Stimulated activated CD8-positive, alpha-beta memory T cell treated with anti-CD3 and anti-CD28 coated beads, Interleukin-15, amount 100 ng/mL, for 48 hours (primary cell): ENCODE measurements around the gene CEACAM4.
A peak's percentile ranks its signal among the peaks of the same experiment; 100 is the strongest.

Experiments used
- DNase-seq, 2 donors: peaks; one replicate each; pipeline ENCODE4 v3.0.0-alpha.2; 2020; ENCODE audit warnings: low read depth in 2 of 2

CEACAM4 gene

DNA sequence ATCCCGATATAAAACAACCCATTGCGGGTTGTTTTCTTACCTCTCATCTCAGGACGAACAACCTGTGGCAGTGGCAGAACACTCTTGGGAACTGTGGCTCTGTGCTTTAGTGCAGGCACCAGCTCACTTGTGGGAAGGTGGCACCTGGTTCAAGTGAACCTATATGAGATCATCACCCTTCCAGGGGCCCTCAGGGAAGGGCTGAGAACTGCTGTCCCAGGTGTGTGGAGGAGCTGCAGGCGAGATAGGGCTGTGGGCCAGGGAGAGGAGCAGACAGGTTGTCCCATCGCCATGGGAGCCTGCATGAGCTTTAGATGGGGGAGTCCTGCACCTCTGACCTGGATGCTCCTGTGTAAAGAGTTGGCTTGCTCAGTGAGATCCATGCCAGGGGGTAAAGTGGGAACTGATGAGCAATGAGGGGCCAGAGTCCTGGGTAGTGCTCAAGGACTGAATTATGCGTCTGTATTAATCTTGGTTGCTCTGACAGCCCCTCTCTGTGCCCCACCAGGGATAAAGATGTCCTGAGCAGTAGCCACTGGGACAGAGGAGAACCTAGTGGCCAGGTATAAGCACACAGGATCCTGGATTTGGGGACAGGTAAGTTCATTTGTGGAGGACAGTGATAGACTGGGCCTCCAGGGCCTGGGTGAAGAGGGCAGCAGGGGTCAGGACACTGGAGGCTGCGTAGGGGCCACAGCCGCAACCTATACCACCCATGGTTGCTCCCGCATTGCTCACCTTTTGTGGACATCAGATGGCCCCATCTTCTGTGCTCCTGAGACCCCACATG is 8.7 kb downstream of the CEACAM4 start:
- no peak for DNase-seq

DNA sequence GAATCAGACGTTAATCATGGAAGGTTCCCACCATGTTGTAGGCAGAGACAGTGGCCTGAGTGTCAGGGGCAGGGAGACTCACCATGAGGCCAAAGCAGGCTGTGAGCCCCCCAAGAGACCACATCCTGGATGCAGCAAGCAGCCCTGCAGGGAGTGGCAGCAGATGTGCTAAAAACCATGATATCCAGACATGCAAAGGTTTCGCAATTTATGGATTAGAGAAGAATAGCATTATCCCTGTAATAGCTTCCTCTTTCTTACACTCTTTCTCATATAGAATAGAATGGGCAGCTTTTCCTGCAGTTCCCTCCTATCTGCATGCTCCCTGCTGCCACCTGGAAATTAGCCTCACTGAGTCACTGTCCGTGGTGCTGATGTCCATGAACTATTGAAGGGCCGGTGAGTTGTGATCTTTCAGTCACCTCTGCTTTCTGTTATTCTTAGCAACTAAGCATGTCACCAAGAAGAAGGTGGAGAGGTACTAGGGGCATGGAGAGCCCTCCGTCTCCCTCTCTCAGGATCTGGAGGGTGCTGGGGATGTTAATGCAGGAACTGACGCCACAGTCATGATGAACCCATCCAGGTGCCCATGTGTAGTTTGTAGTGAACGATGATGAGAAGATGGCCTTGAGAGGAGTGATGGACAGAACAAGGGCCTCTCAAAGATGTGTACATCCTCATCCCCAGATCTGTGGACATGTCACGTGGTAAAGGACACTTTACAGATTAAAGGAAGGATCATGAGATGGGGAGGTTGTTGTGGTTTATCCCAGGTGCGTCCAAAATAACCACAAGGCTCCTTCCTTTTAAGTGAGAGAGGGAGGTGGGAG is 9.9 kb downstream of the CEACAM4 start:
- no peak for DNase-seq

DNA sequence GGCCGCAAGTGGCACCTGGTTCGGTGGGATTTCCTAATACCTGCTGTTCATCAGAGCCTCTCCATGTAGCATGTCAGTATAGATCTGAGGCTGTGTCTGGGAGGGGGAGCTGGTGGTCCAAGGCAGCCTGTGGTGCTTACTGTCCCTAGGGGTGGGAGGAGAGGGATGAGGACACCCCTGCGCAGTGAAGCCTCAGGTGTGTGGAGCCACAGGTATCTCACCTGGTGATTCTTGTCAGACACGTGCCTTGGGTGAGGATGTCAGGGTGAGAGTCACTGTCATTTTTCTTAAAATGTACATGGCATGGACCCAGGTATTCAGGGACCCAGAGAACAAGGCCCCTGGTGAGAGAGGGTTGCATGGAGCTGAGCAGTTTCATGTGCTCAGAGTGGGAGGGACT is 11.7 kb downstream of the CEACAM4 start:
- DNase-seq = no peak

DNA sequence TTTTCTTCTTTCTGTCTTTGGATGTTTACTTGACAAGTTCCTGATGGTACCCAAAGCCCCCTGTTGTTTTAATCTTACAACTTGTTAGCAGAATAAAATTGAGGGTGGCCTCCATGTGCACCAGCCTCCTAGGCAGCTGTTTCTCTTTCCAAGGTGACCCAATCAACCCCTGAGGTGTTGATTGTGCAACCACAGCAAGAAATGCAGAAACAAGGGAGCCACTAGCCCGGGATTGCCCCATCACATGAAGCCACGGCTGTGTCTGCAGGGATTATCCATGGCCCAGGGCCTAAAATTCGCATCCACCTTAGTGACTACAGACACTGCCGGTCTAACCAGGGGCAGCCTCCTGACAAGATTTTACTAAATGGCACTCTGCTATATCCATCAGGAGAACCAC is 14.4 kb downstream of the CEACAM4 start:
- no peak for DNase-seq

DNA sequence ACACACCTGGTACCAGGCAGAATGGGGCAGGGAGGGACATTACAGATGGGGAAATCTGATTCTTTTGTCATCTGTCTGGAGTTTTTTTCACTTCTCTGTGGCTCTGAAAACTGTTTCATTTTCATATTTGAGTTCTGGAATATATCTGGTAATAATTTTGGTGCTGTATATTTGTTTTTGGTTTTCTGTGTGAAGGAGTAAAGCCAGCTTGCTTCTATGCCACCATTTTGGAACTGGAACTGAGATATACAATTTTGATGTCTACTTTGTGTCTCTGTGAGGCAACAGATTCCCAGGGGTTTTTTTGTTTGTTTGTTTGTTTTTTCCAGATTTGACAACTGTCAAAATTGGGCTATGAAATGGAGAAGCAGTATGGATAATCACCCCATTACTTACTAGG is 16.1 kb downstream of the CEACAM4 start:
- no peak for DNase-seq

DNA sequence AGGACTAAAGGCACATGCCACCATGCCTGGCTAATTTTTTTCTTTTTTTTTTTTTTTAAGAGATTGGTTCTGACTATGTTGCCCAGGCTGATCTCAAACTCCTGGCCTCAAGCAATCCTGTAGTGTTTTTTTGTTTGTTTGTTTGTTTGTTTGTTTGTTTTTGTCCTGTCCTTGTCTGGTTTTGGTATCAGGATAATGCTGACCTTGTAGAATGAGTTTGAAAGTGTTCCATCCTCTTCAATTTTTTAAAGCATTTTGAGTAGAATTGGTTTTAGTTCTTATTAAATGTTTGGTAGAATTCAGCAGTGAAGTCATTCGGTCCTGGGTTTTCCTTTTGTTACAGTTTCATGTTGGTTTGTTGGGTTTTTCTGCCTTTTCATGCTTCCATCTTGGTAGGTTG is 19.2 kb downstream of the CEACAM4 start:
- no peak for DNase-seq

DNA sequence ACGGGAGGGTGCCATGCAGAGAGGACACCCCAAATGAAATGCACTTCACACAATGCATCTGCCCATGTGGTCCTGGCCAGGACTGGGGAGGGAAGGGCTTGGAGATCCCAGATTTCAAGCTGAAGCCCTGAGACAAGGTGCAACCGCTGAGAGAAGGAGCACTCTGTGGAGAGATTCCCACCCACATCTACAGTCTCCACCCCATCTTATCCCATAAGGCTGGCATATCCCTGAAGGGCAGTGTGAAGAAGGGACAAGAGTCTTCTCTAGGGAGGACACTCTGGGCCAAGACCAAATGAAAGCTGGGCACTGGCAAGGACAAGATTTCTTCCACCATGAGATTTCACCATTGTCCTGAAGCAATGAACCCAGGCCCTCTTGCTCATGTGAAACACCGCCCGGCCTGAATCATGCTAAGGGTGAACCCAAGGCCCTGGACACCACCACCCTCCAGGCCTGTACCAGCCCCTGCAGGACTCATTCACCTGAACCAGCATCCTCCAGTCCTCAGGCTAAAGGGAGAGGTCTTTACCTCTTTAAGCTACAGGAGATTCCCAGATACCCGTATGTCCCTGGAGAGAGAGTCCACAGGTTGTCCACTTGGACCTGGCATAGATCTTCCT is 20.5 kb downstream of the CEACAM4 start:
- DNase-seq = no peak

DNA sequence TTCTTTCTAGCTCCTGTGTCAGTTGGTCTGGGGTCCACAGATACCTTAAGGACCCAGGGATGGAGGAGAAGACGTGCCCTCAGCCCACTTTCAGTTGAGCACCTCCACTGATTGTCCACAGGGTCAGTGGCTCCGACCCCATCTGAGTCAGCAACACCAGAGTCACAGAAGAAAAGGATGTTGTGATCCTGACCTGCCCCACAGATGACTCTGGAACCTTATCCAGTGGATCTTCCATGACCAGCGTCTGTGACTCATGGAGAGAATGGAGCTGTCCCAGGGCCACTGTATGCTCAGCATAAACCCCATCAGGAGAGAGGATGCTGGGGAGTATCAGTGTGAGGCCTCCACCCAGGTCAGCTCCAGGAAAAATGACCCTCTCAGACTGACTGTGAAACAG is 22.0 kb downstream of the CEACAM4 start:
- no peak for DNase-seq

DNA sequence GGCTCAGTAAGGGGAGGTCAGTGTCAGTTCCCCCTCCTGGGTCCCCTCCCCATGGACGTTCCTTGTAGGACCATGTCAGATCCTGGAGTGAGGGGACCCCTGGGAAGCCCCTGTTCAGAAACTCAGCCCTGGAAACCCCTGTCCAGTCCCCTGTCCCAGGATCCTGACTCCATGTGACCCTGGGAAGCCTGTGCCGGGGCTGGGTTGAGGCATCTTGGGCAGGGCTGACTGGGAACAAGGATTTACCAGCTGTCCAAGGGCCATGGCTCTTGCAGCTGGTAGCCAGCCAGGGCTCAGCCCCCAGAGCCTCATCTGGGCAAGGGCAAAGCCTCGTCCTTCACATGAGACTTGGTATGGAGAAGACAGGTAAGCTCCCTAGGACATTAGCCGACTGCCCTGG is 25.1 kb downstream of the CEACAM4 start:
- no peak for DNase-seq

DNA sequence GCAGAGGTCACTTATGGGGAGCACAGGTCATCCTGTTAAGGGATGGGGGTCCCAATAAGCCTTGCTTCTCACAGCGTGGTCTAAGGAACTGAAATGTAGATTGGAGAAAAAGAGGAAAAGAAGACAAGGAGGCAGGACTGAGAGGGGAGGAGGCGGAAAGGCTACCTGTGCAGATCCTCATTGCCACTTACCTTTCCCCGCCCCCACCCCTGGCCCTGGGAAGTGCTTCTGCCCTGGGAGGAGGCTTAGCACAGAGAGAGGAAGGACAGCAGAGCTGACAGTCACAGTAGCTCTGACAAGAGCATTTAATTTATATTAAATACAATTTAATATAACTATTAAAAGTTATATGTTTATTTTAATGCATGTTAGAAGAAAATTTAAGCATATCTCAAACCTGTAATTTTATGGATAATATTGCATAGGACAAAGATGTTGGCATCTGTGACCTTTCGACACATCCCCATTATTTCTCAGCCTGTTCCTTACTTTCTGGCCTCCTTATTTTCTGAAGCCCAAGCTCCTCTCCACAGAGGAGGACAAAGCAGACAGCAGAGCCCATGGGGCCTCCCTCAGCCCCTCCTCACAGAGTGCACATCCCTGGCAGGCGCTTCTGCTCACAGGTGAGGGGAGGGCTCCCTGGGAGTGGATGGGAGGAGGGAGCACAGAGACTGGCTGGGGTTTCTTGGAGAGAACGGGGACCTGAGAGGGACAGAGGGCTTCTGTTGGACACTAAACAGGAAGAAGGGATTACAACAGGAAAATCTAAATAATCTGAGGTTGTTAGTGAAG is 27.5 kb downstream of the CEACAM4 start:
- DNase-seq = no peak

DNA sequence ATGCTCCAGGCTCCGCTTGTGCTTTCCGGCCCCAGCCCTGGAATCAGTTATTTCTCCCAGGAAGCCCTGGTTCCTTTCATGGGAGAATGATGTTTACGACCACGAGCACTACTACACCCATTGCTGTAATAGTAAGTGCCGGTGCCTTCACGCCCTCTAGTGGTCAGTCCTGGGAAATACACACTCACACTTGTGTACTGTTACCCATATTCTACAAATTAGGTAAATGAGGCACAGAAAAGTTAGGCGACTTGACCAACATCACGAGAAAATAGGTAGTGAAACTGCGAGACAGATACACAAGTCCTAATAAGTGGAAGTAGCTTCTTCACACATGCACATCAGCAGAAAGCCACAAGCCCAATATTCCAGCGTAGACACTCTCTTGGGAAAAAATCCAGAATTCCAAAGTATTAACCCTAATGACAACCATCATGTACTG is 29.3 kb downstream of the CEACAM4 start:
- peak; percentile 39 to 56 for DNase-seq

DNA sequence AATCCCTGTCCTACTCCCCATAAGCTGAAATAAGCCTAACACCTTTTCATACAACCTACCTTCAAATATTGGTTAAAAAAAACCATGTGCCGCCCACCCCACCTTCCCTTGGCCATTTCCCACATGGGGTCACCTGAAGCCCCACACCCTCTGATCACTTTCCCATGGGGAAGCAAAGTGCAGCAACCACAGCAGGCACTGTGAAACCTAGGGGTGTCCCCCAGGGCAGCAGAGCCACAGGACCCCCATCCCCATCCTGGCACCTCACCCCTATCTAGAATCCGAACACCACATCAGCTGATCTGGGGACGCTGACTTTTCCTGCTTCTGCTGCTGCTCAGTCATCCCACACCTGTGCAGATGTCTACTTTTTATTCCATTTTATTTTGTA is 31.0 kb downstream of the CEACAM4 start:
- no peak for DNase-seq

DNA sequence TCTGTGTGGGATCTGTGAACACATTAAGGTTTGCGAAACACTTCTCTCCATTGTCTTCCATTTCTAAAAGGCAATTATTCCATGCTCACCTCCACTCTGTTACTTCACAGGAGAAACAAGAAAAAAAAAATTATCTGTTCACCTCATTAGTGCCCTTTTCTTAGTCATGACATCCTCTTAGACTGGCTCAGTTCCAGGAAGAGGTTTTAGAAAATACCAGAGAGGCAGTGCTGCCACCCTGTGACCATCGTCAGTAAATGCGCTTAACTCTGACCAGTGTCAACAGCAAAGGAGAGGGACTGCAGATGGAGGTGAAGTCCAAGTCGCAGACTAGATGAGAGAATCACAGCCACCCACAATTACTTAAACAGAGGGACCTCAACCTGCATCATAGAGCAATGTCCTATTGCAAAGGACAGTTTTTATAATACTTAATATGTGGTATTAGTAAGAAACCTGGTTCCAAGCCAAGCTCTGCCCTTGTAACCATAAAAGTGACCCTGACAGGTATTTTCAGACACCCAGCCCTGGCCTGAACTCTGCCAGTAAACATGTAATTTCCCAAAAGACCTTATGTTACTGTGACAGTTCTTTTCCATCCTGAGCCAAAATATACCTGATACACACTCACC is 31.5 kb downstream of the CEACAM4 start:
- peak; percentile 35 to 41 for DNase-seq

DNA sequence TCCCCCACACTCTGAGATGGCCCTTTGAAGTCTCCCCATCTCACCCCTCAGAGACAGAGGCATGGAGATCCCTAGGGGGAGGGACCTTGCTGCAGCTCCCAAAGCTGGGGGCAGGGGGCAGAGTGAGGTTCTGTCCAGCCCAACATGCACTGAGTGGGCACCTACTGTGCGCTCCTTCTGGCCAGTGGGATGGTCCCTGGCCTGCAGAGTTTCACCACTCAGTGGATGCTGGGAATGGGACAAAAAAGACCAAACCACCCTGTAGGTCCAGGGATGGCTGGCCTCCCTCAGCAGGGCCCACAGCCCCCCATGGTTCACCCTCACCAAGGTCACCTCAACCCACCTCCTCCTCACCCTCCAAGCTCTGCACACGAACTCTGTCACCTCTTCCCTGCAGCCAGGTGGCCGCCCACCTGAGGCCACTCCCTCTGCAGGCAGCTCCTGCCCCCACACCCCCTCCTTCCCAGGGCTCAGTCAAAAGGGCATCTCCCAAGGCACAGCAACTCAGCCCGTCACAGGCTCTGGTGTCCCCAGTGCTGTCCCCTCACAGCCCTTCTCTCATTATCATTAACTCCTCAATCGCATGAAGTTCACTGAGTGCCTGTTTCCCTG is 34.8 kb downstream of the CEACAM4 start:
- no peak for DNase-seq

DNA sequence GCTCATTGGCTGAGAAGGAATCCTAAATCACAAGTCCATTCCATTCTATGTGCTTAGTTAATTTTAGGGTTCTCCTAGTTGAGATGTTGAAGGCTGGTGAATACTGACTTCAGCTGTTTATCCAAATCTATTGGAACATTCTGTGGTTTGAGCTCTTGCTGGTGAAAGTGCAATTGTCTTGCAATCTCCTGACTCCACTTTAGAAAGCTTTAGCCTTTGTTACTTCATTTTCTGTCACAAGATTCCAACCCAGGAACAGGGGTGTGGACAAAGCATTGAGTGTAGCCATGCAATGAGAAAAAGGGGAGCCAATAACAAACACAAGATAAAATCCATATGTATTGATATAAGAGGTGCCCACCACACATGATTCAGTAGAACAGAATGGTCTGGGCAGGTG is 35.9 kb downstream of the CEACAM4 start:
- no peak for DNase-seq

DNA sequence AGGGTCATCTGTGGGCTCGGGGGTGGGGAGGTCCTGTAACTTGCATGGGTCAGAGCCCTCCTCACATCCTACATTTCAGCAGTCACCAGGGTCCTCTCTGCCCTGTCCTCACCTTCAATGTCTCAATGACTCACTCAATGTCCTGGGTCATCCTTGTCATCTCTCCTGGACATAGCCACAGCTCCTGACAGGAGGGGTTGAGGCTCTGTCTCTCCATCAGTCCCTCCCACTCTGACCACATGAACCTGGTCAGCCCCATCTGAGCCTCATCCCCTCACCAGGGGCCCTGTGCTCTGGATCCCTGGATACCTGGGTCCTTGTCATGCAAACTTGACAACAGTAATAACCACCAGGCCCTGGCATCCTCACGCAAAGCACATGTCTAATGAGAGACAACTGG is 37.5 kb downstream of the CEACAM4 start:
- DNase-seq = no peak

DNA sequence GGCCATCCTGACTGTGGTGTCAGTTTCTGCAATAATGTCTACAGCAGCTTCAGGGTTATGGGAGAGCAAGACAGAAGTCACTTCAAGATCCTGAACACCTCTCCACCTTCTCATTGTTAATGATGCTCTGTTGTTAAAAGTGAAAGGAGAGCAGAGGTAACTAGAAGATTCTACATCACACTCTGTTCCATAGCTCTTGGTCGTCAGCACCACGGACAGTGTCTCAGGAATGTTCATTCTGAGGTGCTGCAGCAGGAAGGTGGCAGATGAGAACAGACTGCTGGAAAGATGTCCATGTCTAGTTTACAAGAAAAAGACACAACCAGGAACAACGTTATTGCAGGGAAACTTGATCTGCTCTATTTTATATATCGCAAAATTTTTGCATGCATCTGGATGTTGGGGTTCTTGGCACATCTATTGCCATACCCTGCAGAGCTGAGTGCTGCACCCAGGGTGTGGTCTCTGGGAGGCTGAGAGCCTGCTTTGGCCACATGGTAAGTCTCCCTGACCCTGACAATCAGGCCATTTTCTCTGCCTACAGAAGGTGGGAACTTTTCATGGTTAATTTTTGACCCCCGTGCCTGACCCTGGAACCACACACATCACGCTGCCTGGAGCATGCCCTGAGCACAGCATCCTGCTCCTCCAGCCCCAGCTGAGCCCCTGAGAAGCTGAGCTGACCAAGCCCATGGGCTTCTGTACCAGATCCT is 38.2 kb downstream of the CEACAM4 start:
- DNase-seq = no peak

DNA sequence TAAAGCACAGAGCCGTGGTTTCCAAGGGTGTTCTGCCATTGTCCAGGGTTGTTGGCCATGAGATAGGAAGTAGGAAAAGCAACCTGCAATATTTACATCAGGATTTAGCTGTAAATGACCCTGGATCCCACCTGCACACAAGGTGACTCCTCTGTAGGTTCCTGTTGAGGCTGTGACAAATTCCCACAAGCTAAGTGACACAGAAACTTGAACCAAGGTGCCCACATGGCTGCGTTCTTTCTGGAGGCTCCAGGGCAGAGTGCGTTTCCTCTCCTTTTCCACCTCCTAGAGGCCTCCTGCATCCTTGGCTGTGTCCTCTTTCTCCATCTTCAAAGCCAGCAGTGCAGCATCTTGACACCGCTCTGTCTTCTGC is 39.0 kb downstream of the CEACAM4 start:
- no peak for DNase-seq

DNA sequence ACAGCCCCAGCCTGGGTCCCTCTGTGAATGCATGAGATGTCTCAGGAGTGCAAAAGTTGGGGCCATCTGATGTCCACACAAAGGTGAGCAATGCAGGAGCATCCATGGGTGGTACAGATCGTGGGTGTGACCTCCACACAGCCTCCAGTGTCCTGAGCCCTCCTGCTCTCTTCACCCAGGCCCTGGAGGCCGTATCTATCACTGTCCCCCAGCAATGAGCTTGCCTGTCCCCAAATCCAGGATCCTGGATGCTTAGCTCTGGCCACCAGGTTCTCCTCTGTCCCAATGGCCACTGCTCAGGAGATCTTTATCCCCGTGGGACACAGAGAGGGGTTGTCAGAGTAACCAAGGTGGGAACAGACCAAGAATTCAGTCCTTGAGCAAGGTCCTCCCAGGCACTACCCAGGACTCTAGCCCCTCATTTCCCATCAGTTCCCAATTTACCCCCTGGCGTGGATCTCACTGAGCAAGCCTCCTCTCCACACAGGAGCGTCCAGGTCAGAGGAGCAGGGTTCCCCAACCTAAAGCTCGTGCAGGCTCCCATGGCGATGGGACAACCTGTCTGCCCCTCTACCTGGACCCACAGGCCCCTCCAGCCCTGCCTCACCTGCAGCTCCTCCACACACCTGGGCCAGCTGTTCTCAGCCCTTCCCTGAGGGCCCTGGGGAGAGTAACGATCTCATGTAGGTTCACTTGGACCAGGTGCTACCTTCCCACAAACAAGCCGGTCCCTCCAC is 39.6 kb downstream of the CEACAM4 start:
- DNase-seq = no peak

DNA sequence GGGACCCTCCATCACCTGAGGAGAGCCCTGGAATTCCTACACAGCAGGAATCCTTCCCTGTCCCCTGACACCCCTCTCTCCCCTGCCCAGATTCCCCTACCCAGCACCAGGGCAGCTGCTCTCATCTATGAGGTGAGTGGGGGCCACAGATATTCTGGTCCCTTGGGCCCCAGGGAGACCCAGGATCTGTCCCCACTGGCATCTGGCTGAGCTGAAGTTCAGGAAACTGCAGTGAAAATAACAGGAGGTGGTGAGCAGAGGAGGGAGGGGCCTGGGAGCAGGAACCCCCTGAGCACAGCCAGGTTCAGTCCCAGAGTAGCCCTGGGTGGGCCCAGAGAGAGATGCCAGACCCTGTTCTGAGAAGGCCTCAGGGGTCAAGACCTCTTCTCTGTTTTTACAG is 40.8 kb downstream of the CEACAM4 start:
- DNase-seq = no peak
